ENCODE data around the gene CLEC5A.
"Not testable (repeated sequence)": the region's sequence is repeated elsewhere in the genome, so short reads cannot be mapped to it uniquely, and the experiment has no call there.

CLEC5A gene

DNA sequence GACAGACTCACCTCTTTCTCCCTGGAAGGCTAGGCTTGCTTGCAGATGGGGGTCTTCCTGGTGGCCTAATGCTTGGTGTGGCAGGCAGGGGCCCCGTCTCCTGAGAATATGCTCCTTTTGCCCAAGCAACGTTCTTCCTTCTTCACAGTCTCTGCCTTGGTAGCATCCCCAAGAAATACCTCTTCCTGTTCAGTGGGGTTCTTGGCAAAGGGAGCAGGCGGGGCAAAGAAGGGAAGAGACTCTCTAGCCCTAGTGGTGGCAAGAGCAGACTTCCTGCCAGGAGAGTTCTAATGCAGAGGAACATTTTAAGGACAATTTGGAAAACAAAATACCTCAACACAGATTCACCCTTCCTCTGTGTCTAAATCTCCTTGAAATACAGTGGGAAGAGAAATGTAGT, at the start of gene CLEC5A:
TSS of gene CLEC5A (minus strand) at position 179 of the 400 bp plus-strand sequence. CDS start 682 bp downstream, outside the sequence.
- DNase-seq = no peak

DNA sequence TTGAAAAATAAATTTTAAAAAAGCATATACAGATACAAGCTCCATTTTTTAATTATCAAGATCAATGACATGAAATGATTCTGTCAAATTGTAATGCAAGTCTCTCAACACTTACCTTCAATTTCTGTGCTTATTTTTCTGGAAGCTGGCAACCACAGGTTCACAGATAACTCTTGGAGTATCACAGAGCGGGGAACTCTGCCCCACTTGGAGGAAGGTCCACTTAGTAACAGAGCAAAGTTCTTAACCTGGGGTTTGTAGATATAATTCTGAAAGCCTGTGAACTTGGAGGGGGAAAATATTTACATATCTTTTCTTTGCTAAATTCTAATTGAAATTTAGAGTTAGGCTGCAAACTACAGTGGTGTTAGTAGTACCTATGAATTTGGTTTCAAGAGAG, 46.6 kb upstream of the CLEC5A start:
- DNase-seq = no peak

DNA sequence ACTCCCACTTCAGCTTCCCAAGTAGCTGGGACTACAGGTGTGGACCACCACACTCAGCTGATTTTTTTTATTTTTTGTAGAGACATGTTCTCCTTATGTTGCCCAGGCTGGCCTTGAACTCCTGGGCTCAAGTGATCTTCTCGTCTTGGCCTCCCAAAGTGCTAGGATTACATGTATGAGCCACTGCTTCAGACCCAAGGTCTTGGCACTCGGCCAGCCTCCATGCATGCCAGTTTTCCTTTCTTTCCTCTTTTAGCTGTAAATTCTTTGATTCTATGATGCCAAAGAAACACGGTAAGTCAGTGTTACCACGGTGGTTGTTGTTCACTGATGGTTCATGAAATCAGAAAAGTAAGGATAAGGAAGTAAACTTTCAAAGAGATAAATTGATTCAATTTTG, 45.9 kb upstream of the CLEC5A start:
- no peak for DNase-seq

DNA sequence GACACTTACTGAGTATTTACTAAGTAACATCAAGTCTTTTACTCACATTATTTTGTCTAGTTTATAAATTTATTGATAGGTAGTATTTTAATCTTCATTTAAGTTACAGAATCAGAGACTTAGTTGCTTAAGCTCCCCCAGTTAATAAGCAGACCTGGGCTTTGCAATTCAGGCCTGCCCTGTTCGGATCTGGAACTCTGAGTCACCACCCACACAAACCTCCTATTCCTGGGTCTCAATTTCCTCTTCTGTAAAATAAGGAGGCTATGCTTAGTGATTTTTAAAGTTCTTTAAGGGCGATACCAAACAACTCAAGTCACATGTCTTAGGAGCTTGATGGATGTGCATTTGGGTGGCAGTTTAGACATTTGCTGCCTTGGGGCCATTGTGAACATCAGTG, 45.4 kb upstream of the CLEC5A start:
- no peak for DNase-seq

DNA sequence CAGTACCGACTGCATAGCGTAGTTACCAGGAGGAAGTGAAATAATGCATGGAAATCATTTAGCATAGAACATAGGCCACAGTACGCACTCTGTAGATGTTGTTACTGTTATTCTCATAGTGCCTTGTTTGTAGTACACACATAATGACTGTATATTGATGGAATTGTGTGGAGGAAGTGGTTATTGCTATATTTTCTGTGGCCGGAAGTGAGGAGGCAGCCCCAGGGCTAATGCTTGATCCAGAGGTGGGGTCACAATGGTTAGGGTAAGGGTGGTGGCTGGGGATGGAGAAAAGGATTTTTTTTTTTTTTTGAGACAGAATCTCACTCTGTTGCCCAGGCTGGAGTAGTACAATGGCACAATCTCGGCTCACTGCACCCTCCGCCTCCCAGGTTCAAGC, 44.4 kb upstream of the CLEC5A start:
- no peak for DNase-seq

DNA sequence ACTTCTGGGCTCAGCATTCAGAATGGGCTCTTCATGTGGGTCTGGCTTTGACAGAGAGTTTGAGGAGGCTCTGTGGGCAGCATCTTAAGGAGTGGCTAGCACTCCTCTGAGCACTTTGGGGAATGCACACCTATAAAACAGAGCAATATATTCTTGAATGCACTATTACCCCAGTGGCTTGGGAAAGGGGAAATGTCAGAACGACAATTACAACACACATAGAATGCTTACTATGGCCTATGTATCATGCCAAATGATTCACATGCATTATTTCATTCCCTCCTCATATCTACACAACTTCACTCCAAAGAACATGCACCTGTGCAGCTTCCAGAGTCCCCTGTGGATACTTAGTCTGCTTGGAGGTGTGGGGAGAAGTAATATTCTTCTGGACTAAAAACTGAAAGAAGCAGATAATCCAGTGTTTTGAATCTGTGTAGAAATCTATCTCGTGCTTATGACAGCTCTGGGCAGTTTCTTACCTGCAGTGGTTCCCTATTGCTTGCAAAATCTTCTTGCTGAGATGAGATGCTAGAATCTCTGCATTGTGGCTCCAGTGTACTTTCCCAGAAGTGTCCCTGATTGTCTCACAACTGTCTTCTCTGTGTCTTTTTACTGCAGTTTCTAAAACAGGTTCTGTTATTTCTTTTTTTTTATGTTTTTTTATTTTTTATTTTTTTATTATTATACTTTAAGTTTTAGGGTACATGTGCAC, 43.4 kb upstream of the CLEC5A start:
- no peak for DNase-seq

DNA sequence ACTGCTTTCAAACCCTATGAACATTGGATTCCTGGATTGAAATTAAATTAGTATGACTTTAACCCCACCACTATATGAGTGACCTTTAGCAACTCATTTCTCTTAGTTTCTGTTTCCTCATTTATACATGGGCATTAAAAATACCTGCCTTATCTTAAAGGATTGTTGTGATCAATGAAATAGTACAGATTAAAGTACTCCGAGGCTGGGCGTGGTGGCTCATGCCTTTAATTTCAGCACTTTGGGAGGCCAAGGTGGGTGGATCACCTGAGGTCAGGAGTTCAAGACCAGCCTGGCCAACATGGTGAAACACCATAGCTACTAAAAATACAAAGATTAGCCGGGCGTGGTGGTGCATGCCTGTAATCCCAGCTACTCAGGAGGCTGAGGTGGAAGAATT, 41.0 kb upstream of the CLEC5A start:
- DNase-seq = not testable (repeated sequence)

DNA sequence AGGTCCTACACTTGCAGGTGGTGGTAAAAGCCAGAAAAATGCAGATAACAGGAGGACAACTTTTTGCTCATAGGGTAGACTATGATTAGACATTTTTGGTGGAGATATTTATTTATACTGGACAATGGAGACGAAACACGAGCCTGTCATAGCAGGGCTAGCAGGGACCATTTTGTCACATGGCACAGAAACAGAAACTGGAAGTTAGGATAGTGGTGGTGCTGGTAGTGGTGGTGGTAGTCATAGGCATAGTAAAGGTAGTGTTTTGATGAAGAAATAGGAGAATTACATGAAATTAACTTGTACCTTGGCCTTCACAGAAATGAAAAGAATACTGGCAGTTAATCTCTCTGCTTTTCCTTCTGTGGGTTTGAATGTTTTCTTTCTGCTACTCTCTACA, 40.1 kb upstream of the CLEC5A start:
- no peak for DNase-seq

DNA sequence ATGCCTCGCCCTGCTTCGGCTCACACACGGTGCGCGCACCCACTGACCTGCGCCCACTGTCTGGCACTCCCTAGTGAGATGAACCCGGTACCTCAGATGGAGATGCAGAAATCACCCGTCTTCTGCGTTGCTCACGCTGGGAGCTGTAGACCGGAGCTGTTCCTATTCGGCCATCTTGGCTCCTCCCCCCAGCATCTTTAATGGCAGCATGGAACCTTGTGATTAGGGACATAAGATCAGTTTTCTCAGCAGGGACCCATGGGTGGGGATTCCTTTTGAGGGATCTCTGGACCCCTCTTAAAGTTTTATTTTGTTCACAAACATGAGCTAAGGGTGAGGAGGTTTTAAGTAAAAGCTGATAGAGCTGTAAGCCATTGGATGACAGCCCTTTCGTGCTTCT, 39.2 kb upstream of the CLEC5A start:
- DNase-seq = not testable (repeated sequence)

DNA sequence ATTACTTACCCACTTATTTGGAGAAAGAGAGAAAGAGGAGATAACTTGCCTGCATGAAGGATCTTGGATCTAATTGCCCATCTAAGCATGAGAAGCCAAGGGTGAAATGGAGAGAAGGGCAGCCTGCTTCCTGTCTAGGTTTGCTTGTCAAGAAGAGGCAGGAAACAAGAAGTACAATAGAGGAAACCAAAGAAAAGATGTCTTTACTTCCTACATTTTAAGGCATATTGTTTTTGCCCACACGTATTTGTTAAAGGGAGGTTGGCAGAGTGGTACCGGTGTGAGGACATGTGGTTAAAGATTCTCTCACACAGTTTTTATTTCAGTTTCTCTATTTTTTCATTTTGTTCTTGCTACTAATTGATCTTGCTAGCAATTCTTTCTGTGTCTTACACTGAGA, 32.8 kb upstream of the CLEC5A start:
- DNase-seq = no peak

DNA sequence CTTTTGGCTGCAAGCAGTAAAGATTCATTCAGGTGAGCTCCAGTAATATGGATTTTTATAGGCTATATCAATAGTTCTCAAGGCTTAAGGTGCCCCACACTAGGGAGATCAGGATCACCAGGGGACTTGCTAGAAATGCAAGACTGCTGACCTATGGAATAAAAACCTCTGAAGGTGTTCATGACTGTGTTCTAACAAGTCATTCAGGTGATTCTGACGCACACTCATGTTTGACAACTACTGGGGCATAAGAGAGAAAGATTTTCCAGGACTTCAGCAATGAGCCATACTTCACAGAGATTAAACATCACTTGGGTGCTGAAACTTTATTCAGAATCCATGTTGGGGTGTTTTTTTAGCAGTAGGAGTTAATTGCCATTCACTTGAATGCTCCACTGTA, 31.6 kb upstream of the CLEC5A start:
- DNase-seq = no peak

DNA sequence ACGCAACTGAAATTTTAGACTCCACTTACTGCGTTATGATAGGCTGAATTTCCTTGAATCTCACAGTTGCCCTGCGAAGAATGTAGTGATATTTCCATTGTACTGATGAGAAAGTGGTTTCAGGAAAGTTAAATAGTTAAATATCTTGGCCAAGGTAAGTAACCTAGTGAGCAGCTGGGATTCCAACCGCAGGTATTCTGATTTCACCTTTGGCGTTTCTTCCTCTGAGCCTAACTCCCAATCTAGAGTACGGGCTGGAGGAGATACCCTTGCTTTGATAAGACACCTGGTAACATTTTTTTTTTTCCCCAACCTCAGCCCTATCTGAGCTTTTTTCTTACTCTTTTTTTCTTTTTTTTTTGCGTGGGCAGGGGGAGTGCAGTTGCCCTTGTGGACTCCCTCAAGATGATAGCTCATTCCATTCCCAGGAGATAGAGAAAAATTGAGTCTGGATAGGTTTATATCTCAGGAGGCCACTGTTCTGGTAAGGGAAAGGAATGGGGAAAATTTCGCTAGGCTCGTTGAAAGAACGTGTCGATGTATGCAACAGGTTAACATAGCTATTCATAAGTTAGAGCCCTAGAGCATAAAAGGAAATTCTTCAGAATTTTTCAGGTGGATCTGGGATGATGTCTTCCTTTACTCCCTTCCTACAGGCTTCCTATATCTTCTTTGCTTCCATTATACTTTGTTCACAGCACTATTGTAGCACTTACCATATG, 29.9 kb upstream of the CLEC5A start:
- DNase-seq = no peak

DNA sequence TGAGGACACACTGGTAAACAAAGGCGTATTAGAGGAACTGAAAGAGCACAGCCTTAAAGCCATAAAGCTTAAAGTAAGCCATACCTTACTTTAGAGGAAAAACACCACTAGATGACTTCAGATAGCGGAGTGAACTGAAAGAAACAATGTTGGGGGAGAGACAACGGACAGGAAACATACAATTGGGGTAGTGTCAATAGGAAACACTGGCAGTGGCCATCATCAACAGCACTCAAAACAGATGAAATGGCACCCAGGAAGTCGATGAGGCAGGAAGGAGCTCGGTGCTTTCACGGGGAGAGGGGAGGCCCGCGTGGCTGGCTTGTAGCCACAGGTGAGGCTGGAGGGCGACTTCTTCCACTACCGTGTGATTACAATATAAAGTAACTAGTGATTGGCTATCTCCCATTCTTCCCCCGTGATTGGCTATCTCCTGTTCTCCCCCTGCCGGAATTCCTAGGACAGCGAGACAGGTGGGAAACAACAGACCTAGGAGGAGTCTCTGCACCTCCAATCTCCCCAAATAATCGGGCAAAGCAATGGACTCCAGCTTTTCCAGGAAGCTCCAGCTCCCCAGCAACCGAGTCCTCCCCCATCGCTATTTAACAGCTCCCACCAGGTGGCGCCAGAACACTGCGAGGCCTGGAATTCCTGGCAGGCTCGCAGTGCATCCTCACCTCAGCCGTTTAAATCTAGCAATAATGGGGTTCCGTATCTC, 29.2 kb upstream of the CLEC5A start:
- peak; percentile 65 for DNase-seq

DNA sequence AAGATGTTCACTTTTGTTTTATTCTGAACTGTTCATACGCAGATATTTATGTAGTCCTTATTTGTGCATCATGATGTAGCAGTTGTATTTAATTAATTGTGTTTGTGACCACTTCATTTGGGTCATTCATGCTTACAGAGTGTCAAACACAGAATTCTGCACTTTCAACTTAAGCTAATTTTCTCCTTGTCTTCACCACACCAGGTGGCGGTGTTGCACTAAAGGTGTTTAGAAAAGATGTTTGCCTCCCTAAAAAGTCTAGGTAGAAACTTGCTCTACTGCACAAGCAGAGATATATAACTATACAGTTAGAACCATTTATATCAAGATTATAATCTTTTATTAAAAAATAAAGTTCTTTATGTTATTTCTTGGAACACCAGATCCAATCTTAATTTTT, 28.1 kb upstream of the CLEC5A start:
- DNase-seq = peak; percentile 28

DNA sequence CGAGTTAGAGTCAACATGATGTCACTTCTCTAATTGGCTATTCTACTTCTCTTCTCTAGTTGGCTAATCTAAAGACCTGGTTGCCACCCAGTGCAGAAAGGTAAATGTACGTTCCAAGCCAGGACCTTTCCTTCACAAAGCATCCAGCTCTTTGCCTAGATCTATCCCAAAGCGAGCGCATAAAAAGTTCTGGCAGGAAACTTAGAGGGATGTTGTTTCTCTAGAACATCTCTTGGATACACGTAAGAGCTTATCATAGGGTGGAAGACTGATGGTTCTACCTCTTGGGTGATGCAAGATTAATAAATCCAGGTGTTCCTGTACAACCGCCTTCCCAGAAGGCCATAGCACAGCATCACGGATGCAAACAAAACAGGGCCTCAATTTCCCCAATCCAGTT, 26.9 kb upstream of the CLEC5A start, which contains the start of gene TAS2R38:
TSS of gene TAS2R38 (minus strand) at position 101 of the 400 bp plus-strand sequence. CDS start at position 17, 84 bp downstream.
- no peak for DNase-seq

DNA sequence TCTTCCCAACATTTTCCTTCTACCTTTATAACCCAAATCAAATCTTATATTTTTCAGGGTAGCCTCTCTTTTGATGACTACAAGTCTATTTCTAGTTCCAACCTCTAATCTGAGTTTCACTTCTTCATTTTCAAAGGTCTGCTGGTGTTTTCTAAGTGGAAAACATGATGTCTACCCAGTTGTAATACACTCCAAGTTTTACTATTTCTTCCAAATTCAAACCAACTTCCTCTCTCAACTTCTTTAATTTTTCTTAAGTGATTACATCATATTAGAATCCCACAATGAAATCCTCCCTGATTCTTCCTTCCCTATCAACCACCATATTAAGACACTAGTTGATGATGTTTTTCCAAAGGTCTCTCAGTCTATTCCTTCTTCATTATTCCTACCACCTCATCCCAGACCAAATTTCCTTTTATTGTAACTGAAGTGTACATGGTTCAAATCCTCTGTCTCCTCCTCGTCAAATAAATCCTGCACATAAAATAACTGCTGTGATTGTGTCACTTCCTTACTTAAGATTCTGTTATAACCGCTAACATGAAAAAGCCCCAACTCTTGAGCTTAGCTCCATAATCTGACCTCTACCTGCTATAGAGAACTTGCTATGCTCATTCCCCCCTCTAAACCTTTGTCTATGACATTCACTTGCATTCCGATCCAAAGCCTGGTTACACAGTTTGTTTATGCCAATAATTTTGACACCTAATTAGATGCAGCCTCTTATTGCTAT, 14.1 kb upstream of the CLEC5A start:
- peak; percentile 10 for DNase-seq

DNA sequence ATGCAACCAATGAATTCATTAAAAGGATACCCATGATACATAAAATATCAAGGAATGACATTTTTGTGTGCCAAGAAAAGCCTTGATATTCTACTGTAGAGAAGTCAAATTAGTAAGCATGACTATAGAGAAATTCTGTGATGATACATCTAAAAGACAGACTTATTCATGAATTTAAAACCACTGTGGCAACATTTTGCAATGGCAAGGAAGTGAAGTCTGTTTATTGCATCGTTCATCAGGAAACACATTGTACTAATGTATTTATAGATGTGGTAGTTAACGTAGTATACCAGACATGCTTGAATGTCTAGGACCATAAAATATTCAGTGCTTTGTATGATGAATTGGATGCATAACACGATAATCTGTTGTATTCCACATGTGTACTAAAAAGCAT, 9.3 kb upstream of the CLEC5A start:
- no peak for DNase-seq

DNA sequence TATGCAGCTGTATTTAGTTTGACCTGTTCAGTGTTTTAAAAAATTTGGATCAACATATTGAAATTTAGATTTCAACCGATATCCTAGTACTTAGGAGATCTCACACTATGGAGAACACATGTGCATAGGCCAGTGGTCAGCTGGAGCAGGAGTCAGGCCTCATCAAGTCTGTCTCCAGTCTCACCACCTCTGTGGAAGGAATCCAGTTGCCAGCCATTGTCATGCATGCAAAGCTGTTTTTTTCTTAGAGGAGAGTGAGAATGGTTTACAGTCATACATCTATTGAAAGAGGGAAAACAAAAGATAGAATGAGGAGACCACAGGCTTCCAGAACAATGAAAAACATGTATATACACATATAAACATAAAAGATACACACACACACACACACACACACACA, 7.6 kb upstream of the CLEC5A start:
- DNase-seq = no peak

DNA sequence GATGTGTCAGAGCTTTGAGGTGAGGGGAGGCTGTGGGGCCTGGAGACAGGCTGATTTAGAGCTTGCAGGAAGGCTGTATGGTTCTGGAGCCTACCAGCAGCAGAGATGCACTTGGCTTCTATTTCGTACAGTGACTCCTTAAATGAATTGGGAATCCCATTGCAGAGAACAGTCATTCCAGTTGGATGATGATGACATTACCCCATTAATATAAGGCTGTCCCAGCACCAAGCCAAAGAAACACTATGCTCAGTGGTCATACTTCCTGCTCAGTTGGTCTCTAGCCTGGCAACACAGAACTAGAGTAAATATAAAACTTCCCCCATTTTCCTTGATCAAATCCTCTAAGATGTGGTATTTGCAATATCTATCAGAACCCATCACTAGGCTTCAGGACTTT, 5.7 kb upstream of the CLEC5A start:
- no peak for DNase-seq

DNA sequence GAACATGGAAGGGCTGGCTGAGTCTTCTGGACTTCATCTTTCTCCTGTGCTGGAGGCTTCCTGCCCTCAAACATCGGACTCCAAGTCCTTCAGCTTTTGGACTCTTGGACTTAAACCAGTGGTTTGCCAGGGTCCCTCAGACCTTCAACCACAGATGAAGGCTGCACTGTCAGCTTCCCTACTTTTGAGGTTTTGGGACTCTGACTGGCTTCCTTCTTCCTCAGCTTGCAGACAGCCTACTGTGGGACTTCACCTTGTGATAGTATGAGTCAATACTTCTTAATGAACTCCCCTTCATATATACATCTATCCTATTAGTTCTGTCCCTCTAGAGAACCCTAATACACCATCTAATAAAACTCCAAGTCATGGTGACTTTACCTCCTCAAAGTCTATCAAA, 4.0 kb upstream of the CLEC5A start:
- DNase-seq = no peak

DNA sequence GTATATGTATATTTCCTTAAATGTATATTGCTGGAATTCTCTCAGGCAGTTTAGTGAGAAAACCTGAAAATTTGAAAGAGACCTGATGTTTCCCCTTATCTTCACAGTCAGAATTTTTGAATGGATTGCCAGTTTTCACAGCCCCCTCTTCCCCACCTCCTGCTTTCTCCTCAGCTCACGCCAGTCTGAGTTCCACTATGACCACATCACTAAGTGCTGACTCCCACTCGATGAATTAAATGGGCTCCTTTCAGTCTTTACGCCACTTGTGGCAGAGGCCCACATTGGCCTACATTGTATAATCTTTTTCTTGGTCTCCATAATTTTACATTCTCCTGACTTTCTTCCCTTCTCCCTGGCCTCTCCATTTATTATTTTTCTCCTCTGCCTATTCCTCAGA, 3.1 kb upstream of the CLEC5A start:
- no peak for DNase-seq

DNA sequence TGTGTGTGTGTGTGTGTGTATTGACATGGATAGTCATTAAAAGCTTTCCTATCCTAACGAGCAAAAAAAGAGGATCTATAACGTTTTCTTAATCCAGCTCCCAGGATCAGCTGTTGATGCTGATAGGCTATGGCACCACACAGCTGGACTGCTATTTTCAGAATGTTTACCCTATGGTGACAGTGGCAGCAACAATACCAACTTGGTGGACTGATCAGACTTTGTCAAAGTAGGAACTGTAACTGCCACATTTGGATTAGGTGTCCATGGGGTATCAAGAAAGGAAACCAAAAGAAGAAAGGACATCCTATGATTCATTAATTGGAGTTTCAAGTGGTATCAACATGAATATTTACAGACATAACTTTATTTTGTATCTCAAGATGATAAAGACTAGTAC, 2.7 kb upstream of the CLEC5A start:
- no peak for DNase-seq

DNA sequence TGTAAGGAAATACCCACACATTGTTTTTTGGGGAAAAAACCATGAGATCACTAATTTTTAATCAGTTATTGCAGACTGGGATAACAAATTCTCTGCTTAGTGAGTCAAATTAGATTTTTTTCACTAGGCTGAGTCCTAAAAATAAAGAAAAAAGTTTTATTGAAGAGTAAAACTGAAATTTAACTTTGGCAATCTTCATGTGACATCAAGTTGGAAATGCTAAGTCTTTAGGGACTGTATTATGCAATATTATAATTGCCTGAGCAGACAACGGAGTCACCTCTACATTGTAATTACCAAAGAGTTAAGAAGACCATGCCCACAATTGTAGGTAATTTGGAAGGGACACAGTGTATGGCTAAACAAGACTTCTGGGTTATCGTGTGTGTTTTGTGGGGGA, 2.2 kb upstream of the CLEC5A start:
- DNase-seq = no peak
